ENCODE measurements around the gene NPIPB9. TPM values are rescaled to one million over a fixed set of nuclear protein-coding genes. Genes with fewer than 3 reads are reported as not detected.
"Not testable (repeated sequence)": the region's sequence is repeated elsewhere in the genome, so short reads cannot be mapped to it uniquely, and the experiment has no call there.

NPIPB9 gene
- total and polyA plus RNA-seq, 2 of the 4 experiments (the other 2 are of a cell fraction), result 0.15 TPM; not detected in 1

- DNase-seq; H3K4me1 ChIP-seq (ENCODE audit: control insufficient read depth, insufficient read depth, low read length); H2BK5ac ChIP-seq (ENCODE audit: low read depth, low read length, poor library complexity, severe bottlenecking); H3K4ac ChIP-seq (ENCODE audit: low read depth, low read length); H3K9me3 ChIP-seq (ENCODE audit: control insufficient read depth, insufficient read depth, low read length); intact Hi-C loops (cut with micrococcal nuclease); H2AK5ac ChIP-seq (ENCODE audit: low read depth, low read length); H2BK120ac ChIP-seq (ENCODE audit: low read depth, low read length); H2AK9ac ChIP-seq (replicated peaks; ENCODE audit: low read depth, low read length, poor library complexity); H3K4me3 ChIP-seq (ENCODE audit: insufficient read depth, low read depth, low read length); H3K36me3 ChIP-seq (ENCODE audit: control insufficient read depth, insufficient read depth, low read length); H4K91ac ChIP-seq (ENCODE audit: insufficient read depth, low read depth, low read length); H2BK20ac ChIP-seq (ENCODE audit: low read depth, low read length); dilution Hi-C loops (cut with HindIII; ENCODE audit: low sequenced_read_pairs, unreplicated experiment); CTCF ChIA-PET; H2BK15ac ChIP-seq (ENCODE audit: low read depth, low read length); H3K9me1 ChIP-seq (ENCODE audit: insufficient read depth, low read length); H3K4me2 ChIP-seq (ENCODE audit: low read depth, low read length); POLR2A ChIA-PET (ENCODE audit: unreplicated experiment); in situ Hi-C loops (cut with MboI; ENCODE audit: low sequenced_read_pairs); H4K8ac ChIP-seq (ENCODE audit: low read depth in 2 of 2, low read length in 2 of 2); H3K9ac ChIP-seq (ENCODE audit: low read depth, low read length); H3K56ac ChIP-seq (ENCODE audit: extremely low read depth, insufficient read depth, low read length); H3K14ac ChIP-seq (replicated peaks; ENCODE audit: low read depth, low read length); H4K5ac ChIP-seq (ENCODE audit: low read depth, low read length); H3K18ac ChIP-seq (ENCODE audit: low read depth, low read length); H3K27ac ChIP-seq (ENCODE audit: insufficient read depth, low read length); H4K20me1 ChIP-seq (ENCODE audit: insufficient read depth, low read length); BruUV-seq (replicated peaks); H3K27me3 ChIP-seq (ENCODE audit: control insufficient read depth, insufficient read depth, low read length); H3K79me1 ChIP-seq (ENCODE audit: low read depth in 1 of 2, low read length in 2 of 2); H3K23ac ChIP-seq (ENCODE audit: low read depth, low read length); ATAC-seq (ENCODE audit: low read depth); H2AFZ ChIP-seq (replicated peaks; ENCODE audit: low read length, poor library complexity): not testable (repeated sequence)
- WGBS, 2 experiments (ENCODE audit: extremely low coverage in 2 of 2, insufficient read length in 1 of 2), result no CpG with 5 or more reads among the region's 9 CpGs
Observed at GRCh38 chr16:28741295-28741694, 10.3 kb upstream of the NPIPB9 start.

- H2BK20ac ChIP-seq (ENCODE audit: low read depth, low read length); DNase-seq; H3K9ac ChIP-seq (ENCODE audit: low read depth, low read length); H3K9me3 ChIP-seq (ENCODE audit: control insufficient read depth, insufficient read depth, low read length); H4K91ac ChIP-seq (ENCODE audit: insufficient read depth, low read depth, low read length); CTCF ChIA-PET; ATAC-seq (ENCODE audit: low read depth); H3K4me2 ChIP-seq (ENCODE audit: low read depth, low read length); H3K79me1 ChIP-seq (ENCODE audit: low read depth in 1 of 2, low read length in 2 of 2); dilution Hi-C loops (cut with HindIII; ENCODE audit: low sequenced_read_pairs, unreplicated experiment); H3K36me3 ChIP-seq (ENCODE audit: control insufficient read depth, insufficient read depth, low read length); H3K4me3 ChIP-seq (ENCODE audit: insufficient read depth, low read depth, low read length); POLR2A ChIA-PET (ENCODE audit: unreplicated experiment); H3K23ac ChIP-seq (ENCODE audit: low read depth, low read length); H2AK9ac ChIP-seq (replicated peaks; ENCODE audit: low read depth, low read length, poor library complexity); H2BK15ac ChIP-seq (ENCODE audit: low read depth, low read length); H2BK5ac ChIP-seq (ENCODE audit: low read depth, low read length, poor library complexity, severe bottlenecking); H3K4ac ChIP-seq (ENCODE audit: low read depth, low read length); H3K18ac ChIP-seq (ENCODE audit: low read depth, low read length); H2AFZ ChIP-seq (replicated peaks; ENCODE audit: low read length, poor library complexity); intact Hi-C loops (cut with micrococcal nuclease); H3K4me1 ChIP-seq (ENCODE audit: control insufficient read depth, insufficient read depth, low read length); BruUV-seq (replicated peaks); H4K8ac ChIP-seq (ENCODE audit: low read depth in 2 of 2, low read length in 2 of 2); H2BK120ac ChIP-seq (ENCODE audit: low read depth, low read length); H3K9me1 ChIP-seq (ENCODE audit: insufficient read depth, low read length); H4K5ac ChIP-seq (ENCODE audit: low read depth, low read length); H2AK5ac ChIP-seq (ENCODE audit: low read depth, low read length); H3K27me3 ChIP-seq (ENCODE audit: control insufficient read depth, insufficient read depth, low read length); H3K14ac ChIP-seq (replicated peaks; ENCODE audit: low read depth, low read length); H3K56ac ChIP-seq (ENCODE audit: extremely low read depth, insufficient read depth, low read length); H3K27ac ChIP-seq (ENCODE audit: insufficient read depth, low read length); in situ Hi-C loops (cut with MboI; ENCODE audit: low sequenced_read_pairs); H4K20me1 ChIP-seq (ENCODE audit: insufficient read depth, low read length): not testable (repeated sequence)
- no CpG with 5 or more reads among the region's 62 CpGs for WGBS, 2 experiments (ENCODE audit: extremely low coverage in 2 of 2, insufficient read length in 1 of 2)
Observed at GRCh38 chr16:28746618-28747350, 4.8 kb upstream of the NPIPB9 start.
